HG03103 (cell line): ENCODE results near the gene MRPL50.

Source experiments
- ATAC-seq: cut with Tn5 transposase; IDR thresholded peaks from one replicate; pipeline ENCODE4 v1.9.1; 2021; ENCODE audit warnings: low read depth; ENCODE audit not compliant: unreplicated experiment

Gene MRPL50

GRCh38 chr9:101381118-101381517 is 17.3 kb downstream of the MRPL50 start:
- no peak for ATAC-seq

- no peak for ATAC-seq
Measured at GRCh38 chr9:101380295-101380694, 18.1 kb downstream of the MRPL50 start.

- no peak for ATAC-seq
Measured at GRCh38 chr9:101376111-101376848, 22.1 kb downstream of the MRPL50 start.

GRCh38 chr9:101375546-101375945 is 22.9 kb downstream of the MRPL50 start:
- ATAC-seq, result no peak

GRCh38 chr9:101372327-101373118 is 25.9 kb downstream of the MRPL50 start:
- no peak for ATAC-seq

- ATAC-seq, result no peak
Measured at GRCh38 chr9:101371813-101372212, 26.6 kb downstream of the MRPL50 start.

- ATAC-seq, result no peak
Measured at GRCh38 chr9:101369884-101370531, 28.4 kb downstream of the MRPL50 start.

- no peak for ATAC-seq
Measured at GRCh38 chr9:101369286-101369685, 29.1 kb downstream of the MRPL50 start.

- no peak for ATAC-seq
Measured at GRCh38 chr9:101367323-101367722, 31.1 kb downstream of the MRPL50 start.

GRCh38 chr9:101366038-101366756 is 32.2 kb downstream of the MRPL50 start:
- no peak for ATAC-seq

- ATAC-seq, result no peak
Measured at GRCh38 chr9:101365181-101365580, 33.2 kb downstream of the MRPL50 start.

GRCh38 chr9:101362450-101362849 is 36.0 kb downstream of the MRPL50 start:
- ATAC-seq, result no peak

GRCh38 chr9:101360647-101361046 is 37.8 kb downstream of the MRPL50 start:
- ATAC-seq, result no peak

GRCh38 chr9:101359679-101360078 is 38.7 kb downstream of the MRPL50 start:
- no peak for ATAC-seq

- no peak for ATAC-seq
Measured at GRCh38 chr9:101356619-101357018, 41.8 kb downstream of the MRPL50 start.

- ATAC-seq, result no peak
Measured at GRCh38 chr9:101354765-101355708, 43.4 kb downstream of the MRPL50 start.

- no peak for ATAC-seq
Measured at GRCh38 chr9:101354143-101354764, 44.2 kb downstream of the MRPL50 start.

GRCh38 chr9:101353683-101354082 is 44.7 kb downstream of the MRPL50 start:
- ATAC-seq, result no peak

GRCh38 chr9:101352892-101353463 is 45.4 kb downstream of the MRPL50 start:
- no peak for ATAC-seq
